Caco-2 (cell line): ENCODE data around the gene HOXC13. TPM values are rescaled to one million over a fixed set of nuclear protein-coding genes. Genes with fewer than 3 reads are reported as not detected.

Experiments used
- BruUV-seq: library from RNA; stranded (reverse); fragments of 400-500 nt; replicated peaks from 2 replicates; lab custom pipeline; 2021; lab: Mats Ljungman, UMichigan
- CTCF ChIA-PET: fragments of 300-600 bp; sonication (Branson Sonifier 250); formaldehyde crosslinking; loops from one replicate; lab custom pipeline; 2022; ENCODE audit warnings: antibody characterized with exemption; lab: Charles Lee
- POLR2A ChIA-PET: fragments of 300-600 bp; sonication (Branson Sonifier 250); formaldehyde crosslinking; loops from one replicate; lab custom pipeline; 2022; ENCODE audit warnings: antibody characterized with exemption; lab: Charles Lee
- DNase-seq, 2 experiments: peaks; one replicate each; pipeline versions ENCODE4 v3.0.0 to v3.0.0-alpha.2; 2020 to 2022
- H3K27me3 ChIP-seq: replicated peaks from 2 replicates; pipeline ENCODE4 v1.6.0; 2011; ENCODE audit warnings: low read length; ENCODE audit not compliant: control insufficient read depth, insufficient read depth
- H3K36me3 ChIP-seq: 2 replicates; pipeline ENCODE4 v1.5.1; 2011; ENCODE audit warnings: low read length; ENCODE audit not compliant: control insufficient read depth, insufficient read depth
- H3K4me1 ChIP-seq: fragments of 250-450 bp; sonication (Bioruptor Pico); 2 replicates; pipeline ENCODE4 v1.5.1; 2020; ENCODE audit warnings: mild to moderate bottlenecking
- H3K4me3 ChIP-seq: 2 replicates; pipeline ENCODE4 v1.5.1; 2011; ENCODE audit warnings: low read depth, mild to moderate bottlenecking, control low read depth, low read length
- H3K9me3 ChIP-seq: fragments of 250-450 bp; sonication (Bioruptor Pico); 2 replicates; pipeline ENCODE4 v1.5.1; 2020; ENCODE audit warnings: mild to moderate bottlenecking, moderate library complexity
- H3K27ac Mint-ChIP-seq: one replicate; pipeline ENCODE4 v1.8.0; 2022; ENCODE audit warnings: mixed read lengths; ENCODE audit not compliant: unreplicated experiment
- H3K27me3 Mint-ChIP-seq: one replicate; pipeline ENCODE4 v1.8.0; 2022; ENCODE audit warnings: mixed read lengths; ENCODE audit not compliant: insufficient read depth, unreplicated experiment
- H3K36me3 Mint-ChIP-seq: one replicate; pipeline ENCODE4 v1.8.0; 2022; ENCODE audit warnings: mild to moderate bottlenecking, mixed read lengths; ENCODE audit not compliant: insufficient read depth, unreplicated experiment
- H3K4me1 Mint-ChIP-seq: one replicate; pipeline ENCODE4 v1.8.0; 2022; ENCODE audit warnings: low read depth, mixed read lengths; ENCODE audit not compliant: unreplicated experiment
- H3K4me3 Mint-ChIP-seq: one replicate; pipeline ENCODE4 v1.8.0; 2022; ENCODE audit warnings: mild to moderate bottlenecking, moderate library complexity, mixed read lengths; ENCODE audit not compliant: unreplicated experiment
- H3K9me3 Mint-ChIP-seq: one replicate; pipeline ENCODE4 v1.8.0; 2022; ENCODE audit warnings: mixed read lengths; ENCODE audit not compliant: unreplicated experiment
- CTCF ChIP-seq, 2 experiments: fragments of 200-600 bp in 1 of 2; IDR thresholded peaks; 1 replicate in 1 of 2; 2 replicates in 1 of 2; pipeline versions ENCODE4 v1.5.1 to v1.8.0; 2011 to 2022; ENCODE audit warnings: antibody characterized with exemption in 1 of 2, control low read depth in 1 of 2, inconsistent platforms in 1 of 2, low read depth in 1 of 2, low read length in 1 of 2, mild to moderate bottlenecking in 1 of 2, moderate library complexity in 1 of 2; ENCODE audit not compliant: insufficient read depth in 1 of 2, severe bottlenecking in 1 of 2, unreplicated experiment in 1 of 2
- intact Hi-C: fragments of 100-400 bp; cut with micrococcal nuclease; formaldehyde crosslinking; loops from one replicate; pipeline ENCODE4 v1.10.0; 2022; ENCODE audit not compliant: unreplicated experiment
- total RNA-seq: library from RNA; stranded (reverse); gene quantifications from 2 replicates; pipeline ENCODE4 v1.2.3, GENCODE V29; 2022

Gene HOXC13
- total RNA-seq, 1 experiment from 2014 or later, result 6.4 TPM

- POLR2A ChIA-PET, result no interaction called here
Observed at GRCh38 chr12:53927220-53928029, 11.2 kb upstream of the HOXC13 start.

GRCh38 chr12:53928054-53928835, 10.4 kb upstream of the HOXC13 start:
- intact Hi-C loops, result no loop called here
- H3K4me3 ChIP-seq, result no peak overlapping the region
- H3K9me3 ChIP-seq, result no peaks in the 10 kb centered on the region
- ChIA-PET CTCF (no interaction called here), POLR2A (no interaction called here)
- no TSS peak for BruUV-seq
- H3K36me3 ChIP-seq, result no peaks in the 10 kb centered on the region
- no peak for DNase-seq
- no peak for TF ChIP-seq CTCF (IDR thresholded peaks at IDR 0.05; ENCODE audit: insufficient read depth in 1 of 2, low read depth in 1 of 2, low read length in 1 of 2, severe bottlenecking in 1 of 2, unreplicated experiment in 1 of 2)
- H3K4me1 ChIP-seq, result peaks cover 11% of the 10 kb centered on the region
- H3K9me3 Mint-ChIP-seq, result no peaks in the 10 kb centered on the region
- no peaks in the 10 kb centered on the region for H3K36me3 Mint-ChIP-seq
- H3K27ac Mint-ChIP-seq, result no peak overlapping the region
- no peak overlapping the region for H3K4me3 Mint-ChIP-seq
- no peaks in the 10 kb centered on the region; the same call in 1 of the 2 replicates for H3K27me3 ChIP-seq
- peaks cover 18% of the 10 kb centered on the region for H3K27me3 Mint-ChIP-seq
- peaks cover under 1% of the 10 kb centered on the region for H3K4me1 Mint-ChIP-seq

More at GRCh38 chr12:53927220-53928029, 11.2 kb upstream of the HOXC13 start:
- CTCF ChIA-PET, result no interaction called here
- no peaks in the 10 kb centered on the region; the same call in 1 of the 2 replicates for H3K27me3 ChIP-seq
- Mint-ChIP-seq H3K27me3 (peaks cover 19% of the 10 kb centered on the region), H3K27ac (no peak overlapping the region), H3K4me1 (no peaks in the 10 kb centered on the region), H3K4me3 (no peak overlapping the region), H3K36me3 (no peaks in the 10 kb centered on the region), H3K9me3 (no peaks in the 10 kb centered on the region)
- H3K4me3 ChIP-seq, result no peak overlapping the region
- H3K4me1 ChIP-seq, result peaks cover 3% of the 10 kb centered on the region
- H3K36me3 ChIP-seq, result no peaks in the 10 kb centered on the region
- no peak for DNase-seq
- no TSS peak for BruUV-seq
- no peak for TF ChIP-seq CTCF (IDR thresholded peaks at IDR 0.05; ENCODE audit: insufficient read depth in 1 of 2, low read depth in 1 of 2, low read length in 1 of 2, severe bottlenecking in 1 of 2, unreplicated experiment in 1 of 2)
- intact Hi-C loops, result no loop called here
- no peaks in the 10 kb centered on the region for H3K9me3 ChIP-seq

- Mint-ChIP-seq H3K4me3 (no peak overlapping the region), H3K36me3 (no peaks in the 10 kb centered on the region), H3K27ac (no peak overlapping the region), H3K9me3 (no peaks in the 10 kb centered on the region), H3K27me3 (peaks cover 13% of the 10 kb centered on the region), H3K4me1 (peaks cover 12% of the 10 kb centered on the region)
- intact Hi-C loops, result no loop called here
- H3K4me3 ChIP-seq, result no peak overlapping the region
- TF ChIP-seq CTCF (IDR thresholded peaks at IDR 0.05; ENCODE audit: insufficient read depth in 1 of 2, low read depth in 1 of 2, low read length in 1 of 2, severe bottlenecking in 1 of 2, unreplicated experiment in 1 of 2), result no peak
- ChIA-PET POLR2A (no interaction called here), CTCF (no interaction called here)
- no peaks in the 10 kb centered on the region; the same call in 1 of the 2 replicates for H3K27me3 ChIP-seq
- no TSS peak for BruUV-seq
- no peaks in the 10 kb centered on the region for H3K36me3 ChIP-seq
- no peak for DNase-seq
- H3K9me3 ChIP-seq, result no peaks in the 10 kb centered on the region
- peaks cover 12% of the 10 kb centered on the region for H3K4me1 ChIP-seq
Observed at GRCh38 chr12:53929527-53929926, 9.1 kb upstream of the HOXC13 start.
